HK-2 (cell line): ENCODE data around the gene AXIN1.
"Not testable (repeated sequence)": the region's sequence is repeated elsewhere in the genome, so short reads cannot be mapped to it uniquely, and the experiment has no call there.

Experiments
- DNase-seq: peaks from one replicate; pipeline ENCODE4 v3.0.0-alpha.2; 2018; ENCODE audit not compliant: unreplicated experiment

Gene AXIN1

DNA sequence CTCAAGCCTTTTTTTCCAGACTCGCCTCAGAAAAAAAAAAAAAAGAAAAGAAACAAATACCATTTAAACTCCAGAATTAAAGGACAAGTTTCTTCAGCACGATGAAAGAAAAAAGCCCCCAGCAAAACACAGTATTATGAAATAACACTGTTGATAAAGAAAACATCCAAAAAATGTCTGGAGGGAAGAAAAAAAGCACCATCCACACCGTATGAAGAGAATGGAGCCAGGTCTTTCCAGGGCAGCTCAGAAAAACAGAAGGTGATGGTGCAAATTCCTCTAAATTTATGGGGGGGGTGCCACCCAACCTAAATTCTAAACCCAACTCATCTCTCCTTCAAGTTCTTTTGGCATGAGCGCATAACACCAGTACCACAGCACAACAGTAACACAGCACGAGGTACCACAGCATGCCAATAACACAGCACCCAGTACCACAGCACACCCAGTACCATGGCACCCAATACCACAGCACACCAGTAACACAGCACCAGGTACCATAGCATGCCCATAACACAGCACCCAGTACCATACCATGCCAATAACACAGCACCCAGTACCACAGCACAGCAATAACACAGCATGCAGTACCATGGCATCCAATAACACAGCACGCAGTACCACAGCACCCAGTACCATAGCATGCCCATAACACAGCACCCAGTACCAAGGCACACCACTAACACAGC, 19.0 kb downstream of the AXIN1 start:
- no peak for DNase-seq

DNA sequence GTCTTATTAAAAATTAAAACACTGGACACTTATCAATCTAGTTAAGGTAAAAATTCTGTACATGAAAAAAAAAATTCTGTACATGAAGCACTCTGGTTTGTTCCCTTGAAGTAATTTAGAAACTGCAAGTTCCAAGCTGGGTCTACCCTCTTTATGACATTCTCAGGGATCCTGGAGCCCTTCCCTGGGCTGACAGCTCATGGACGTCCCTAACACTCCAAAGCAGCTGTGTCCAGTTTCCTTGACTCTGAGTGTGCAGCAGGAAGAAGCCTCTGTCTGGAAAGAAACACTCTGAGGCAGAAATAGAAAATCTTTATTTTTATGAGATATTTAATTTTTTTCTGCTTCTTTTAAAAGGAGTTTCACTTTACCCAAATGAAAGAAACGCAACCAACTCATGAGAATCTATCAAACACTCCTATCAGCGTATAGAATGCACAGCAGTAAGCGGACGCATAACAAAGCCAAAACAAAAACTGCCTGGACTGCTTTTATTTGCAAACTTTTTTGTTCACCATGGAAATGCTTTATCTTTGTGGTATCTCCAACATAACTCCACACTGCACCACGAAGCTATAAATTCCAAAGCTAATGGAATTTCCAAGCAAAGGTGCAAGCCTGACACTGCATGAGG, 21.2 kb downstream of the AXIN1 start:
- not testable (repeated sequence) for DNase-seq

DNA sequence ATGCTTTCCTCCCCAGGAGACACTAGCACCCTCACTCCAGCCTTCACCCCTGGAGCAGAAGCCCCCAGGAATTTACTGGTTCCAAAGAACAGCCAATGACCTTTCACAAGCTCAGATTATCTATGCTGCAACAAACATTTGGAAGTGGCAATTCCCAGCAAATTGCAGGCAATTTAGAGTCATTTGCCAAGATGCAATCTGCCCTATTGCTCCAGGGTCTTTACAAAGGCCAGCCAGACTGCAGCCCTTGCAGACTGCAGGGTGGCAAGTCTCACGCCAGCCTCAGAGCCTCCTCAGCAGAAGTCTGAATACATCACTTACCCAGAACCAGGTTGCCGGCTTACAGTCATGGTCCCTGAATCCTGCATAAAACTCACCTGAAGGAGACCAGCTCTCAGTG, 21.8 kb downstream of the AXIN1 start:
- no peak for DNase-seq

DNA sequence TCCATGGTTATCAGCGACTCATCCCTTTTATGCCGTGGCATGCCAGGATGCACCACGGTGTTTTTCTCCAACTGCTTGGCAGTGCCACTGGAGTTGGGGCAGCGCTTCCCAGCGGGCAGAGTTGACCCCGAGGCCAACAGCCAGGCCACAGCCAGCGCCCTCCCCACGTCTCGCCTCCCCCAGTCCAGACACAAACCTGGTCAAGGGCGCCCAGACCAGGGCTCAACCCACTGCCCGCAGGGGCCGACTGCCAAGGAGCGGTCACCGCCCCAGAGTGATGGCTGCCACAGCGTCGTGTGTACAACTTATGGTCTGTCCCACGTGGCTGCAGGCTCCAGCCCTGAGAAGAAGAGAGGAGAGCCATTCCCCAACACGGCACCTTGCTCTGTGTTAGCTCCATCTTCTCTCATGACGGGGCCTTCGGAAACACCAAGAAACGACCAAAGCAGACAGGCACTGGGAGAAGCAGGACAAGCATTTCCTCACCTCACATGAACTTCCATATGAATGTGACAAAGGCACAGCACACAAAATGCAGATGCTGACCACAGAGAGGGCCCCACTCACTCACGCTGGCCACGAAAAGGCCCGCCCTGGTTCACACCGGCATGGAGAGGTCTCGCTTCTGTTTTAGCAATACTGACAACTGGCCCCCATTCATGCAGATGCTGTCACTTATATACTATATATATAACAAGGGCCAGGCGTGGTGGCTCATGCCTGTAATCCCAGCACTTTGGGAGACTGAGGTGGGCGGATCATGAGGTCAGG, 27.0 kb downstream of the AXIN1 start:
- no peak for DNase-seq

DNA sequence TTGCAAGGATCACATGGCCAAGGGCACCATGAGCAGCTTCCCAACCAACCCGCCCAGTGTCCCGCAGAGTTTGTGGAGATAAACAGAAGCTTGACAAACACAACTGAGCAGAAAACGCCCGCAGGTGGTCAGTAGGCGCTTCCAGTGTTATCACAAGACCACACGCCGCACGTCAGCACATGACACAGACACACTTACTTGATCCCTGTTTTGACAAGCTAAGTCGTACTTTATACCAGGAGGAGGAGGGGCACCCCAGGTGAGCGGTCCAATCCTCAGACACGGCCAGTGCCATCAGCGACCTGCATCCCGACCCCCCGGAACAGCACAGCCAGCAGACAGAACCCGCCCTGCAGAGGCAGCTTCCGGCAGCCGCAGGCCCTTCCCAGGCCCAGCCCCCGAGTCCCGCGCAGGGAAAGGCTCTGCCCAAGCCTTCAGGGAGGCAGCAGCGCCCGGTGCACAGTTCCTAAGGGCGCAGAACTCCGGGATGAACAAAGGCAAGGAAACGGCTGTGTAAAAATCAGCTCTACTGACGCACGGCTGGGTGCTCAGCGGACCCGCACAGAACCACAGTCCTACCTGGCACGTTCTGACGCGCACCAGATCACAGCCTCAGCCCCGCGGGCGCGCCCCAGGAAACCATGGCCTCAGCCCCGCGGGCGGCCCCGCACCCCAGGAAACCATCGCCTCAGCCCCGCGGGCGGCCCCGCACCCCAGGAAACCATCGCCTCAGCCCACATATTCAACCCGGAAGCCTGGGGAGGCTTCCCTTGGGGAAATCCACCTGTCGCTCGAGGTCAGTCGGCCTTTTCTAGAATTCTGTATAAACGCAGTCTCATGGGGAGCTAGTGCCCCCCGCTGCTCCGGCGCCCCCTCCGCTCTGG, 27.8 kb downstream of the AXIN1 start:
- DNase-seq, result no peak

DNA sequence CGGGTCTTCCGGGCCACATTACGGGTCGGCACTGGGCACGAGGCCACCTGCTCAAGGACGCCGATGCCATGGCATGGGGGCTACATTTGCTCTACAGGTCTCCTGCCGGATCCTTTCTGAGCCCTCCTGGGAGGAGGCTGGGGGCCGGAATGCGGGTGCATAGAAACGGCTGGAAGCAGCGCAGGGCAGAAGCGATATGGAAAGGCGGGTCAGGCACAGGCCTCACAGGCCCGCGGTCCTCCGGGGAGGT, 28.4 kb downstream of the AXIN1 start:
- DNase-seq, result no peak

DNA sequence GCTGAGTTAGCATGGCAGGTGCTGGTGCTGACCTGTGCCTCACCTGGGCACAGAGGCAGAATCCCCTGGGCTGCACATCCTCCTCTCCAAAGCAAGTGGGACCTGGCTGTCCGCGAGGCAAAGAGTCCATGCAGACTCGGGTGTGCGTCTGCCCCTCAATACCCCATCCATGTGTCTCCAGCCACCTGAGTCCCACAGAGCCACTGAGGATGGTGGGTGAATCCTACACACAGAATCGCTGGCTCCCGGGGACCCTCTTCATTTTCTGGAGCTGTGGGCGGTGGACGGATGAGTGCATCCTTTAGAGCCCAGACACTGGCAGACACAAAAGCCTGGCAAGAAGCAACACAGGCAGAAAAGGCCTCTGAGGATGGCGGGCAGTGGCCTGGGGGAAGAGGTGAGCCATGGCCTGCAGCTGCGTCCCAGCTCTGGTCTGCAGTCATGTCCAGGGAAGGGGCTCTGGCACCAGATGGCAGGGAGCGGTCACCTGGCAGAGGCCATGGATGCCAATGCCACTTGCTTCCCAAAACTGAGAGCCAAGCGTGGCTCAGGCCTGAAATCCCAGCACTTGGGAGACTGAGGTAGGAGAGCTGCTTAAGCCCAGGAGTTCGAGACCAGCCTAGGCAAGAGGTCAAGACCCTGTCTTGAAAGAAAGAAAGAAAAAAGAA, 29.9 kb downstream of the AXIN1 start:
- no peak for DNase-seq

DNA sequence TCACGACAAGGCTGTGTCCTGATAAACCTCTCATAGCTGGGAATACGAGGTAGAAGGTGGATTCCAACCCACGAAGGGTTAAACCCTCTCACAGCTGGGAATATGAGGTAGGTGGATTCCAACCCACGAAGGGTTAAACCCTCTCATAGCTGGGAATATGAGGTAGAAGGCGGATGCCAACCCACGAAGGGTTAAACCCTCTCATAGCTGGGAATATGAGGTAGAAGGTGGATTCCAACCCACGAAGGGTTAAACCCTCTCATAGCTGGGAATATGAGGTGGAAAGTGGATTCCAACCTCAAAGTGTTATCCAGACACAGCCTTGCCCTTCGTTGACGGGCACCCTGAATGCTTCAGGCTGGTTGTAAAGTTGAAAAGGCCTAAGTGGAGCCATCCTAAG, 31.0 kb downstream of the AXIN1 start:
- DNase-seq, result no peak

DNA sequence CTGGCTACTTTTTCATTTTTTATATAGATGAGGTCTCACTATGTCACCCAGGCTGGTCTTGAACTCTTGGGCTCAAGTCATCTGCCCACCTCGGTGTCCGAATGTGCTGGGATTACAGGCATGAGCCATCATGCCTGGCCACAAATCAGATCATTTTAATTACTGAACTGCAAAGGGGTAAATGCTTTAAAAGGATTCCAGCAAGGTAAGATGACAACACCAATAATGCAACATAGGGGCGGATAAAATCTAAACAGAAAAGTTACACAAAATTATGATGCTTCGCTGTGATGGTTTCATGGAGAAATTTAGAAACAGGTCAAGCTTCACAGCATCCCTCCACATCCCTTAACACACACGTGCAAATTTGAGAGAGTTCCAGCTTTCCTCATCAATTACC, 32.3 kb downstream of the AXIN1 start:
- DNase-seq, result no peak

DNA sequence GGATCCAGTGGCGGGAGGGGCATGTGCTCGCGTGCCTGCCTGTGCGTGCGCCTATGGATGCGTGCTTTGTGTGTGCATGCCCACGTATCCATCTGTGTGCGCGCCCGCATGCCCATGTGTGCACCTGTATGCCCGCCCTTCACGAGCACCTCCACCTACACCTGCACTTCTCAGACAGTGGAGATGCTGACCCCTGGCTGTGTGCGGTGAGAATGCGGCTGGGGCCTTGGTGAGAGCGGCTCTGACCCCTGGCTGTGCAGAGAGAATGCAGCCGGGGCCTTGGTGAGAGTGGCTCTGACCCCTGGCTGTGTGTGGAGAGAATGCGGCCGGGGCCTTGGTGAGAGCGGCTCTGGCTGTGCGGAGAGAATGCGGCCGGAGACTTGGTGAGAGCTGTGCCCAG, 33.9 kb downstream of the AXIN1 start:
- no peak for DNase-seq

DNA sequence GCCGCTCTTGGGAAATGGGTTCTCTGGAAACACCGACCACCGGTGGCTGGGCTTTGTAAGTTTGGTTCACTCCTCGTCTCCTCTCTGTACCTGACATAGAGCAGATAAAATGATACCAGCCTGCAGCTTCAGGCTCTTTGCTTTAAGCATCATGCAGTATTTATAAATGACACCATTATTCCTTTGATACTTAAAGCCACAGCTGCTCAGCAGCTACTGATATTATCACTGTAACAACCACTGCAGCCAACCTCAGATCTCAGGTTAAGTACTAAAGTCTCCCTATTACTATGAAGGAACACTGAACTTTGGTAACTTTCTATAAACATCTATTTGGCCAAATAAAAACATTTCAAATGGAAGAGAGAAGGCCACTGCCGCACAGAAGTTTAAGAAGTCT, 34.9 kb downstream of the AXIN1 start:
- no peak for DNase-seq

DNA sequence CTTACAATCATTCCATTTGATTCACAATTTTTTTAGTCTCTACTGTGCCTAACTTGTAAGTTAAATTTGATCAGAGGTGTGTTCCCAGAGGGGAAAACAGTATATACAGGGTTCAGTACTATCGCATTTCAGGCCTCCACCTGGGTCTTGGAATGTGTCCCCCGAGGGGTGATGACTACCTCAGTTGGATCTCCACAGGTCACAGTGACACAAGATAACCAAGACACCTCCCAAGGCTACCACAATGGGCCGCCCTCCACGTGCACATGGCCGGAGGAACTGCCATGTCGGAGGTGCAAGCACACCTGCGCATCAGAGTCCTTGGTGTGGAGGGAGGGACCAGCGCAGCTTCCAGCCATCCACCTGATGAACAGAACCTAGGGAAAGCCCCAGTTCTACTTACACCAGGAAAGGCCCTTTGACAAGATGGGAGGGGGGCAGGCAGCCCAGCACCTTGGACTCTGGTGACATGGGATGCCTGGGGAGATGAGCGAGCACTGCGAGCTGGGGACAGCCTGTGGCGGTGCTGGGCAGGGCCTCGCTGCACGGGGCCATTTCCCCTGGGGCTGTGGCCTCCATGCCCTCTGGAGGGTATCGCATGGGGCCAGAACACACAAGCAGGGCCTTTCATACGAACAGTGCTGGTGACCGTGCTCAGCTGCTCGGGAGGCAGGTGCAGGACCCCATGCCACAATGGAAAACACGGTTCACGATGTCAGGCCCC, 35.6 kb downstream of the AXIN1 start:
- no peak for DNase-seq

DNA sequence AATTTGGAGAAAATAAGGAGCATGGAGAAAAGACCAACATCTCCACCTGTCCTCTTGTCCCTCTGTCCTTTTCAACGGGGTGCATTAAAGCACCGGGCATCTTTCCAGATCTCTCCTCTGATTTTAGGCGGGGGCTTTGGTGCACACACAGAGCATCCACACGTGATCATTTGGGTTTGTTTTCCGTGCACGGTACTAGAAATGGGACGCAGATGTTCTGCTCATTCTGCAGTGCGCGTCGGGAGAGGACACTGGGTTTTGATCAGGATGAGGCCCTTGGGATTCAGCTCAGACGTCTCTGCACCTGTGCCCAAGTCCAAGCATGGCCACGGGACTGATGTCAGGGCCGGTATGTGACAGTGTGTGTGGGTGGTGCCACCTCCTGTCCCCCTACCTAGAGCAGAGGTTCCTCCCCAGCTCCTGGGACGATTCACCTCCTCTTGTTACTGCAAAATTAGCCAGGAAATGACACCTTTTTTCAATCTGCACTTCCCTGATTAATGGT, 37.7 kb downstream of the AXIN1 start:
- DNase-seq, result no peak

DNA sequence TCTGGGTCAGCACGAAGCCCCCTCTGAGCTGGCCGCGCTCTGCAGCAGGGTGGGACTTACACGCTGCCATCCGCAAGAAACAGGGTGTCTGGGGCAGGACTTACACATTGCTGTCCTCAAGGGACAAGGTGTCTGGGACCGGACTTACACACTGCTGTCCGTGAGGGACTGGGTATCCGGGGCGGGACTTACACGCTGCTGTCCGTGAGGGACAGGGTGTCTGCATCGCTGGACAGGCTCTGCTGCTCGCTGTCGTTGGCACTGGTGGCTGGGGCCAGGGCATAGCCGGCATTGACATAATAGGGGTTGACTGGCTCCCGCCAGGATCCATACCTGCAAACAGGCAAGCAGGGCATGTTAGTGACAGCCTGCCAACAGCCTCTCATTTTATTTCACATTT, 38.2 kb downstream of the AXIN1 start:
- DNase-seq, result no peak

DNA sequence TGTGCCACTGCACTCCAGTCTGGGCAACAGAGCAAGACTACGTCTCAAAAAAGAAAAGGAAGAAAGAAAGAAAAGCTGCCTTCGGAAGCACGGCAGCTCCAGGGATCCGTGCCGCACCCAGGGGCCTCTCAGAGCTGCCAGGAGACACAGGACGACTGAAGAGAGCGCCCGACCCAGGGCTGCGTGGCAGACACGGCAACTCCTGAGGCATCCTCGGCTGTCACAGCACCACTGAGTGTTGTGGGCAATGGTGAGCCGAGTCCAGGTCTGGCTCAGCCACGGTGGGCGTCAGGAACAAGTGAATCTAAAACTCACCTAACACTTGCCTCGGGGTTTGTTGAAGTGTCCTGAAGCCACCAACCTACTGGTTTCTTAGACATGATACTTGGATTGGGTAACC, 40.8 kb downstream of the AXIN1 start:
- DNase-seq, result no peak

DNA sequence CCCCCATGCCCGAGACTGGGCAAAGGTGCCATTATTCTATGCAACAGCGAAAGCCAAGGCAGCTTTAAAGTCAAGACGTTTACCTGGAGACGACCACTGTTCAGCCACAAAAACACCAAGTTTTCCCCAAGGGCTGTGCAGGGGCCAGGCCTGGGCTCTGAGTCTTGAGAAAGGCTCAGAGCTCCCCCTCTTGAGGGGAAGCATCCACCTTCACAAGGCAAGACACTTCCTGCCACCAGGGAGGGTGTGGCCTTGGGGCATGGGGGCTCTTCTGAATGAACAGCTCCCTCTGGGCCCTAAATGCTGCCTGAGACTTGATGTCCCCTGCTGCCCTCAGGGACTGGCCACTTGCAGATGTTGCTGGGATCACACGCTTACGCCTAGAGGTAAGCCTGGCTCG, 43.0 kb downstream of the AXIN1 start:
- no peak for DNase-seq

DNA sequence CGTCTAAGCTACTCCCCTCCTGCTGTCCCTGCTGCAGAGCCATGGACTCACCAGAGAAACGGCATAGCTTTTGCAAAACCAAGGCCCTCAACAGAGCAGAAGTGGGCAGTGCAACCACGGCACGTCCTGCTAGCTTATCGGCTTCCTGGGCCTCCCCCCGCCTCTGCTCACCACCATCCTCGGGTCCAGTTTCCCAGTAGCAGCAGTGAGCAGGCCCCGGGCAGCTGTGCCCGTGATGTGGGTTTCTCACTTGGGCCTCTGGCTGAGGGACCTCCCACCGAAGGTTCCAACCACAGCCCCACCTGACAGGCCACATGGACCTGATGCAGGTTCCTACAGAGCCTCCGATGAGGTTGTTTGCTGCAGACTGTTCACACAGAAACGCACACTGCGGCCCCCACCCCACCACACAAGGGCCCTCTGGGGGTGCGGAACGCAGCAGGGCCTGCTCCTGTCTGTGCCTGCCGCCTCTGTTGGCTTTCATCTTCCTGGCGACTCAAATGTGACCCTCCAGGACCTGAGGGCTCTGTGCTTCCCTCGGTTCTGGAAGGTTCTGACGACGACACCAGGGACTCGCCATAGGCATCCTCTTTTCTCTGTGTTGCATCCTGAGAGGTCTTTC, 44.7 kb downstream of the AXIN1 start:
- no peak for DNase-seq

DNA sequence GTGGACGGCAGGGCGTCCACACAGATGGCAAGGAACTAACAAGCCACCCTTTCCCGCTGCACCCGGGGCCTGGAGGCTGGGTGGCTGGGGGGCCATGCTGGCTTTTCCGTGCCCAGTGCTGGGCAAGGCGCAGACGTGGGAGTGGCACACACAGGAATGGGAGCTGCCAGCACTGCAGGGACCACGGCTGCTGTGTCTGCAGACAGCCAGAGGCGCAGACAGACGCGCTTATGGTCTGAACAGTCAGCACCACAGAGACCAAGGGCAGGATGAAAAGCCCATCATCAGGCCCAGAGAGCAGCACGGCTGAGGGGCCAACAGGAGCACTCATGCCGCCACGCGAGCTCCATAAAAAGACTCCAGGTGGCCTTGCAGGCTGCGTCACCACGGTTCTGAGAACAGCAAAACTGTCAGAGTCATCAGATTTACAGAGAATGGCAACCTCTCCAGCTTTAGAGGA, 45.6 kb downstream of the AXIN1 start:
- no peak for DNase-seq

DNA sequence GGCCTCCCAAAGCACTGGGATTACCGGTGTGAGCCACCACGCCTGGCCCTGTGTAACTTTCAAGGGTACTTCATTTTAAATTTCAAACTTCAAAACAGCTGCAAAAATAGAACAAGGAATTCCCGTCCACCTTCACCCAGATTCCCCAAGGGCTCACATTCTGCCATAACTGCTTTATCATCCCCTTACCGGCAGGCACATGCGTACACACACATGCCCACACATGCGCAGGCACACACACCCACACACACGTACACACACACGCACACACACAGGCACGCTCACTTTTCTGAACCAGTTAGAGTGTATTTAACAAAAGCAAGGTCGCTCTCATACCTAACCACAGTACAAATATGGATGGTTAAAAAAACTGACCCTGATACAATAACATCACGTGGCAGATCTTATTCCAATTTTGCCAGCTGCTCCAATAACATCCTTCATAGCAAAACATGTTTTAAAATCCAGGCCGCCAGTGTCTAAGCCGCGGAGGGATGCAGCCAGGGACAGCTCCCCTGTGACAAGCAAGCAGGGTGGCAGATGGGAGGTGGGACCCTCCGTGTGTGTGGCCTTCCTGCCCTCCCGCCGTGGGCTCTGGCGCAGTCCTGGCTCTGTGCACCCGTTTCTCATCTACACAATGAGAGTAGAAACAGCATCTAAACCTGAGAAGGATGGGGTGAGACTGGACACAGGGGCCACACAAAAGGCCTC, 46.5 kb downstream of the AXIN1 start:
- DNase-seq, result no peak
